Neural progenitor cell (in vitro differentiated cells): Measurements from ENCODE around the gene NEURL1. TPM values are rescaled to one million over a fixed set of nuclear protein-coding genes. Genes with fewer than 3 reads are reported as not detected.
"Not testable (repeated sequence)": the region's sequence is repeated elsewhere in the genome, so short reads cannot be mapped to it uniquely, and the experiment has no call there.

Experiments used
- DNase-seq: peaks from one replicate; pipeline ENCODE4 v3.0.0-alpha.2; 2016; ENCODE audit warnings: low spot score
- H2AFZ ChIP-seq: fragments of 200-600 bp; sonication (generic); replicated peaks from 2 replicates; pipeline ENCODE4 v1.6.1; 2016; ENCODE audit warnings: antibody characterized with exemption
- H3F3A ChIP-seq: fragments of 200-600 bp; sonication (generic); 2 replicates; pipeline ENCODE4 v1.6.1; 2016; ENCODE audit warnings: antibody characterized with exemption, low read depth
- H3K27ac ChIP-seq: fragments of 200-600 bp; sonication (generic); 2 replicates; pipeline ENCODE4 v1.5.1; 2016; ENCODE audit warnings: mild to moderate bottlenecking
- H3K27me3 ChIP-seq: fragments of 200-600 bp; sonication (generic); 2 replicates; pipeline ENCODE4 v1.6.1; 2016; ENCODE audit warnings: mild to moderate bottlenecking, moderate library complexity
- H3K36me3 ChIP-seq: fragments of 200-600 bp; sonication (generic); 2 replicates; pipeline ENCODE4 v1.5.1; 2016
- H3K4me1 ChIP-seq: fragments of 200-600 bp; sonication (generic); 2 replicates; pipeline ENCODE4 v1.6.1; 2016; ENCODE audit warnings: mixed run types
- H3K4me2 ChIP-seq: fragments of 200-600 bp; sonication (generic); 2 replicates; pipeline ENCODE4 v1.6.1; 2016
- H3K4me3 ChIP-seq: fragments of 200-600 bp; sonication (generic); 2 replicates; pipeline ENCODE4 v1.5.1; 2016
- H3K79me2 ChIP-seq: fragments of 200-600 bp; sonication (generic); 2 replicates; pipeline ENCODE4 v1.6.1; 2016; ENCODE audit warnings: low read depth
- H3K9ac ChIP-seq: fragments of 200-600 bp; sonication (generic); 2 replicates; pipeline ENCODE4 v1.6.1; 2016
- H3K9me3 ChIP-seq: fragments of 200-600 bp; sonication (generic); 2 replicates; pipeline ENCODE4 v1.5.1; 2016; ENCODE audit warnings: low read depth
- H4K20me1 ChIP-seq: fragments of 200-600 bp; sonication (generic); 2 replicates; pipeline ENCODE4 v1.6.1; 2016; ENCODE audit warnings: low read depth
- H3K27ac Mint-ChIP-seq: 3 replicates; pipeline ENCODE4 v1.8.0; 2021; ENCODE audit warnings: mixed read lengths
- H3K27me3 Mint-ChIP-seq: 2 replicates; pipeline ENCODE4 v1.8.0; 2022; ENCODE audit warnings: low read depth, mild to moderate bottlenecking, inconsistent platforms, moderate library complexity, mixed read lengths; ENCODE audit not compliant: insufficient read depth
- H3K36me3 Mint-ChIP-seq: 3 replicates; pipeline ENCODE4 v1.8.0; 2021; ENCODE audit warnings: mixed read lengths
- H3K4me1 Mint-ChIP-seq: 3 replicates; pipeline ENCODE4 v1.8.0; 2021; ENCODE audit warnings: mixed read lengths
- H3K4me3 Mint-ChIP-seq: 3 replicates; pipeline ENCODE4 v1.8.0; 2021; ENCODE audit warnings: mild to moderate bottlenecking, moderate library complexity, mixed read lengths
- H3K9me3 Mint-ChIP-seq: 3 replicates; pipeline ENCODE4 v1.8.0; 2020; ENCODE audit warnings: mixed read lengths
- CTCF ChIP-seq: fragments of 200-600 bp; sonication (generic); IDR thresholded peaks from 2 replicates; pipeline ENCODE4 v1.5.1; 2017; ENCODE audit warnings: antibody characterized with exemption, mild to moderate bottlenecking
- EZH2 ChIP-seq: fragments of 200-600 bp; sonication (generic); IDR thresholded peaks from 2 replicates; pipeline ENCODE4 v1.6.1; 2017; ENCODE audit warnings: antibody characterized with exemption, mild to moderate bottlenecking, moderate library complexity
- EZH2phosphoT487 ChIP-seq: fragments of 200-600 bp; sonication (generic); IDR thresholded peaks from 2 replicates; pipeline ENCODE4 v1.6.1; 2017; ENCODE audit warnings: antibody characterized with exemption
- total RNA-seq: library from RNA; depleted of rRNA; stranded (reverse); fragments of >200 nt; gene quantifications from 2 replicates; pipeline ENCODE4 v1.2.3, GENCODE V29; 2015; ENCODE audit warnings: low replicate concordance

Gene NEURL1
- total RNA-seq, 1 donor from 2014 or later = 0.06 TPM

DNA sequence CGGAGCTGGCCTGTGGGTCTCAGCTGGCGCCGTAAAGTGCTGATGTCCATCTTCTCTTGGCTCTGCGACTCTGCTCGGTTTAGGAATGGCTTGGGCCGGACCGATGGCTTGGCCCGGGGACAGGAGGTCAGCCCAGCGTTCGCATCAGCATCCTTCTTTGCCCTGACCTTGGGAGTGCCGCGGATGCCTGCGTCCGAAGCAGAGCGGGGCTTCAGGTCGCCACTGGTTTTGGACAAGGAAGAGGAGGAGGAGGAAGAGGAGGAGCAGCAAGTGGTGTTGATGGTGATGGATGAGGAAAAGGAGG lies 109.3 kb downstream of the NEURL1 start:
- no peaks in the 10 kb centered on the region for H3K9me3 ChIP-seq
- Mint-ChIP-seq H3K4me1 (peaks cover 6% of the 10 kb centered on the region), H3K27ac (no peak overlapping the region), H3K9me3 (peaks cover 3% of the 10 kb centered on the region), H3K4me3 (no peak overlapping the region), H3K36me3 (peaks cover 13% of the 10 kb centered on the region), H3K27me3 (peaks cover 8% of the 10 kb centered on the region)
- no peaks in the 10 kb centered on the region for H3F3A ChIP-seq
- no peak overlapping the region for H2AFZ ChIP-seq
- no peaks in the 10 kb centered on the region for H3K36me3 ChIP-seq
- H3K9ac ChIP-seq = no peak overlapping the region
- no peaks in the 10 kb centered on the region for H4K20me1 ChIP-seq
- H3K4me1 ChIP-seq = no peaks in the 10 kb centered on the region
- H3K79me2 ChIP-seq = no peaks in the 10 kb centered on the region
- no peak for DNase-seq
- TF ChIP-seq CTCF (no peak), EZH2phosphoT487 (no peak), EZH2 (no peak)
- H3K4me2 ChIP-seq = no peak overlapping the region
- H3K27ac ChIP-seq = no peak overlapping the region
- H3K27me3 ChIP-seq = no peaks in the 10 kb centered on the region
- no peak overlapping the region for H3K4me3 ChIP-seq

- Histone ChIP-seq H3F3A (no peaks in the 10 kb centered on the region), H3K4me3 (no peak overlapping the region), H3K9ac (no peak overlapping the region), H3K4me1 (no peaks in the 10 kb centered on the region), H3K27me3 (no peaks in the 10 kb centered on the region), H3K79me2 (no peaks in the 10 kb centered on the region), H4K20me1 (no peaks in the 10 kb centered on the region), H2AFZ (no peak overlapping the region), H3K4me2 (no peak overlapping the region), H3K36me3 (no peaks in the 10 kb centered on the region), H3K9me3 (no peaks in the 10 kb centered on the region), H3K27ac (no peak overlapping the region)
- no peak for TF ChIP-seq EZH2phosphoT487
- TF ChIP-seq CTCF = no peak
- TF ChIP-seq EZH2 = no peak
- Mint-ChIP-seq H3K4me3 (no peak overlapping the region), H3K4me1 (peaks cover 6% of the 10 kb centered on the region), H3K36me3 (peaks cover 15% of the 10 kb centered on the region), H3K27me3 (peaks cover 8% of the 10 kb centered on the region), H3K27ac (no peak overlapping the region), H3K9me3 (peaks cover 5% of the 10 kb centered on the region)
- no peak for DNase-seq
These were observed 109.9 kb downstream of the NEURL1 start for GRCh38 chr10:103603382-103603781.

DNA sequence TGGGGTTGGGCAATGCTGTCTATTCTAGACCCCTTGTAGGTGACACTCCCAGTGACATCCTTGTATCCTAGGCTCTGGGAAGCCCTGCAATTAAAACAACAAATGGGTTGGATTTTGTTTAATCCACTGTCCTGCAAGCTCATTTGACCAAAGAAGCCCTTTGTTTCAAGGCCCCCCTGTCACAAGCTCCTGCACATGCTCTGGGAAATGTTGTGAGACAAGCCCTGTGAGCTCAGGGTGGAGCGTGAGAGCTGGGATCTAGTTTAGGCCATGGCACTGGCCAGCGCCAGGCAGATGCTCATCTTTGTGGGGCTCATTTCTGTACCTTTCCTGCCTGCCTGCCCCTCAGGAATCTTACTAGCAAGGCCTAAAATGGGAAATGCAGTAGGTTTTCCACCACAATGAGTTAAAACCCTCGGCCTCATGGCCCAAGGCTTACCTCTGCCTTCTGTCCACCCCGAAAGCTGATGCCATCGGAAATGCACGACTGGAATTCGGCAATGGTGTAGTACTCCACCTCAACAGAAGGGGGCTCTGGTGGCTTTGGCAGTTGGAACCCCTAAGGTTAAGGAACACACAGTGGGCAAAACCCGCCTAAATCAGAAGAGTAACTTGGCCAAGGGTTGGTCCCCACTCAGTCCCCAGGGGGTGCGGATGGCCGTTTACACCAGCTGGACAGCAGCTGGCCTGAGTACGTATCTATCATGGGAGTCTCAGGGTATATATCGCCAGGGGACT lies 112.0 kb downstream of the NEURL1 start:
- Histone ChIP-seq H3K79me2 (no peaks in the 10 kb centered on the region), H3K4me3 (no peak overlapping the region), H3F3A (no peaks in the 10 kb centered on the region), H3K4me2 (no peak overlapping the region), H3K36me3 (no peaks in the 10 kb centered on the region), H4K20me1 (no peaks in the 10 kb centered on the region), H3K27ac (no peak overlapping the region), H3K9me3 (no peaks in the 10 kb centered on the region), H3K27me3 (no peaks in the 10 kb centered on the region), H3K9ac (no peak overlapping the region), H3K4me1 (no peaks in the 10 kb centered on the region), H2AFZ (no peak overlapping the region)
- H3K9me3 Mint-ChIP-seq = peaks cover 7% of the 10 kb centered on the region
- H3K4me3 Mint-ChIP-seq = no peak overlapping the region
- no peak overlapping the region for H3K27ac Mint-ChIP-seq
- H3K4me1 Mint-ChIP-seq = peaks cover 5% of the 10 kb centered on the region
- H3K36me3 Mint-ChIP-seq = peaks cover 19% of the 10 kb centered on the region
- TF ChIP-seq CTCF = peak; percentile 51
- TF ChIP-seq EZH2 = no peak
- DNase-seq = peak; percentile 30
- peaks cover 11% of the 10 kb centered on the region for H3K27me3 Mint-ChIP-seq

- not testable (repeated sequence) for H3K4me1 Mint-ChIP-seq, H3K4me1 ChIP-seq, H3K36me3 ChIP-seq, H2AFZ ChIP-seq, H3K79me2 ChIP-seq, H3K4me3 Mint-ChIP-seq, H3K4me2 ChIP-seq, H4K20me1 ChIP-seq, H3K27ac ChIP-seq, DNase-seq, H3K9ac ChIP-seq, H3K27ac Mint-ChIP-seq, H3K27me3 ChIP-seq, H3K4me3 ChIP-seq, H3K9me3 Mint-ChIP-seq, H3F3A ChIP-seq, H3K9me3 ChIP-seq
- Mint-ChIP-seq H3K36me3 (peaks cover 19% of the 10 kb centered on the region), H3K27me3 (peaks cover 11% of the 10 kb centered on the region)
These were observed 112.6 kb downstream of the NEURL1 start for GRCh38 chr10:103606097-103606438.

- H3K9me3 ChIP-seq, DNase-seq, H3K27ac Mint-ChIP-seq, H3K79me2 ChIP-seq, H4K20me1 ChIP-seq, H2AFZ ChIP-seq, H3K4me1 ChIP-seq, H3K36me3 ChIP-seq, H3K4me2 ChIP-seq, H3K9ac ChIP-seq, H3K4me1 Mint-ChIP-seq, H3K4me3 Mint-ChIP-seq, H3K27ac ChIP-seq, H3K27me3 ChIP-seq, H3K4me3 ChIP-seq, H3K9me3 Mint-ChIP-seq, H3F3A ChIP-seq: not testable (repeated sequence)
- Mint-ChIP-seq H3K27me3 (peaks cover 11% of the 10 kb centered on the region), H3K36me3 (peaks cover 19% of the 10 kb centered on the region)
These were observed 113.5 kb downstream of the NEURL1 start for GRCh38 chr10:103607051-103607450.

DNA sequence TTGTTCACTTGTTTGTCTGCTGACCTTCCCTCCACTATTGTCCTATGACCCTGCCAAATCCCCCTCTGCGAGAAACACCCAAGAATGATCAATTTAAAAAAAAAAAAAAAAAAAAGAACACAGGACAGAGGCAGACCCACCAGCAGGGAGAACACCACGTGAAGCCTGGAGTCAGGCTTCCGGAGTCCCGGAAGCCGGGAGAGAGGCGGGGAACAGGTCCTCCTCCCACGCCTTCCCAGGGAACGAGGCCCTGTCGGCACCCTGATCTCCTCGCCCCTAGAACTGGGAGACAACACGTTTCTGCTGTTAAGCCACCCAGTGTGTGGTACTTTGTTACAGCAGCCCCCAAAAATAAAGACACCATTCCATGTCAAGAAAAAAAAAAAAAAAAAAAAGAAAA lies 114.6 kb downstream of the NEURL1 start:
- not testable (repeated sequence) for H3K4me3 Mint-ChIP-seq, H3K4me1 Mint-ChIP-seq
- H3K27me3 Mint-ChIP-seq = peaks cover 11% of the 10 kb centered on the region

More for the DNA sequence above, 114.6 kb downstream of the NEURL1 start:
- peaks cover 14% of the 10 kb centered on the region for H3K36me3 Mint-ChIP-seq
- DNase-seq, H3K27ac Mint-ChIP-seq, H4K20me1 ChIP-seq, H2AFZ ChIP-seq, H3K4me2 ChIP-seq, H3K36me3 ChIP-seq, H3K27me3 ChIP-seq, H3K4me3 ChIP-seq, H3F3A ChIP-seq, H3K4me1 ChIP-seq, H3K9me3 ChIP-seq, H3K27ac ChIP-seq, H3K79me2 ChIP-seq, H3K9ac ChIP-seq, H3K9me3 Mint-ChIP-seq: not testable (repeated sequence)
